Kidney capillary endothelial cell (primary cell): Measurements from ENCODE around the gene CCDC88A.
A peak's percentile ranks its signal among the peaks of the same experiment; 100 is the strongest.
"Not testable (repeated sequence)": the region's sequence is repeated elsewhere in the genome, so short reads cannot be mapped to it uniquely, and the experiment has no call there.

Source experiments
- DNase-seq: peaks from one replicate; pipeline ENCODE4 v3.0.0-alpha.2; 2018; ENCODE audit warnings: low spot score

CCDC88A gene

DNA sequence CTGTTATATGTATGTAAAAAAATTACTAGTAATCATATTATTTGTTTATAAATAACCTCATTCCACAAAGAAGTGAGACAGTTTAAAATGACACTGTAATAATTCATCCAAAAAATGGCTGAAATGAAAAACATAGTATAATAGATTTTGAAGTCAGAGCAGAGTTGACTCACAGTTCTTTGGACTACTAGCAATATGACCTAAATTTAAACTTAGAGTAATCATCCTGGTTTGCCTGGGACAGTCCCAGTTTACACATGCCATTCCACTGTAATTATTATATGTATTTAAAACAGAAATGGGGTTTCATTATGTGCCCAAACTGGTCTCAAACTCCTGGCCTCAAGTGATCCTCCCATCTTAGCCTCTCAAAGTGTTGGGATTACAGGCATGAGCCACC lies 48.3 kb downstream of the CCDC88A start:
- no peak for DNase-seq

DNA sequence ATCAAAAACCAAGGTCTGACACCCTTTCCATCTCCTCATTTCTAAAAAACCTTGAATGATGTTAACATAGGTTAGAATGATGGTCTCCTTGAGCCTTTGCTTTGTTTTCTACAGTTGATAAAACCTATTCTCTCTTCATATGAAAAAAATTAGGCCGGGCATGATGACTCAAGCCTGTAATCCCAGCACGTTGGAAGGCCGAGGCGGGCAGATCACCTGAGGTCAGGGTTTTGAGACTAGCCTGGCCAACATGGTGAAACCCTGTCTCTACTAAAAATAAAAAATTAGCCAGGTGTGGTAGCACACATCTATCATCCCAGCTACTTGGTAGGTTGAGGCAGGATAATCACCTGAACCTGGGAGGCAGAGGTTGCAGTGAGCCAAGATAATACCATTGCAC lies 49.4 kb downstream of the CCDC88A start:
- DNase-seq: no peak

DNA sequence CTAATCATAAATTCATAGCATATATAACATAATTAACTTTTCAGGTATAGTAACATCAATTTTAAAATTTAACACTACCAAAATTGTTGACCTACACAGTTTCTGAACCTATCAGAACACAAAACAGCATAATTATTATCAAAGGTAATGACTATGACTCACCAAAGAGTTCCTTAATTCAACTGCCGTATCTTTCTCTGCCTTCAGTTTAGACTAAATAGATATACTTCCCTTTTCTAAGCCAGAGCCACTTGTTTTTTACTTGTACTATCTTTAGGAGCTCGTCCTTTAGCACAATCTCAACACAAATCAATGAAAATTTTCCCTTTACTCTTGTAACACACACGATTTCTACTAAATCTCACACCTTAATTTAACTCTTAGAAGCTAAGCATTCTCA lies 54.4 kb downstream of the CCDC88A start:
- DNase-seq: no peak

DNA sequence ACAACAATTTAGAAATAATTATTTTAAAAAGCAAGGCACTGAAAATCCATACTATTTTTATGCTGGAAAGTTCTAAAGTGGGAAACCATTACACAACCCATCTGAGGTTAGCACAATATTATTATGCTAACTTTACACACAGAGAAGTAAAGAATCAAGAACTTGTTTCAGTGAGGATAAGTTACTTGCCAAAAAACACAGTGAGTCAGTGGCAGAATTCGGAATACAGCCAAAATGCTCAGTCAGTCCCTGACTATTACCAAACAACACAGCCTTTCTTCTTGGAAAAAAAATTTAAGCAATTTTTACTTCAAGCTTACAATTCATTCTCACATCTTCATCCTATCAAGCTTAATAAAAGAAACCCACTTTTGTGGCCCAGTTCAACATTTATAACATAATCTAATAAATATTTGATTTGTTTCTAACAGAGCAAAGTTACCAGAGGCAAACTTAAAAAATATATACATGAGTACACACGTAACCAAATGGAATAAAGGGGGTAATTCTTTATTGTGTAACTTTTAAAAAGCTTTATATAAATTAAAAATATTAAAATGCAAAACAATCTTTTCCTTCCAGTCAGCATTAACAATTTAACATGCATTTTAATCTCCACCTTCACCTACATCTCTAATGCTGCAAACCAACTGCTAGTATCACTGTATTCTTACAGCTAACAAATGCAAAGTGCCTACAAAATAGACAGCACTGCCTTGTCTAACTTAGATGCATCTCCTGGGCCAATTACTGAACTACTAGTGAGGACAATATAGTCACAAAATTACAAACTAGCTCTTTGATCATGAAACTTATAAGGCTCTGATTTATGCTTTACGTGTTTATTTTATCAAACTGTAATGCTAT lies 55.2 kb downstream of the CCDC88A start:
- DNase-seq: no peak

DNA sequence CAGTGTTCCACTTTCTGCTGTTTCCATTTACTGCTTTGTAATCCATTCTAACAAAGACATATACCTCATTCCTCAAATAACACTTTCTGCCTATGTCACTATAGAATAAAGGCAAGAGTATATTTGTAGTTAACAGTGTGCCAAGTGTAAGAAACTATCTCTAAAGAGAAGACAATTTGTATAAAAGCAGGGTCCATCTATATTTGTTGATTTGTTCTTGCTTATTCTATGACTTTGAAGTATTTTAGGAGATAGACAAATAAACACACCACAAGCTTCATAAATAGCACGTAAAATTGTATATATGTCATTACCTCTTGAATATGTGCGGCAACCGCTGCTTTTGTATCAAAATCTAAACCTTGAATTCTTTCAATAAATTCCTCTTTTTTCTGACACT lies 56.0 kb downstream of the CCDC88A start:
- DNase-seq: no peak

DNA sequence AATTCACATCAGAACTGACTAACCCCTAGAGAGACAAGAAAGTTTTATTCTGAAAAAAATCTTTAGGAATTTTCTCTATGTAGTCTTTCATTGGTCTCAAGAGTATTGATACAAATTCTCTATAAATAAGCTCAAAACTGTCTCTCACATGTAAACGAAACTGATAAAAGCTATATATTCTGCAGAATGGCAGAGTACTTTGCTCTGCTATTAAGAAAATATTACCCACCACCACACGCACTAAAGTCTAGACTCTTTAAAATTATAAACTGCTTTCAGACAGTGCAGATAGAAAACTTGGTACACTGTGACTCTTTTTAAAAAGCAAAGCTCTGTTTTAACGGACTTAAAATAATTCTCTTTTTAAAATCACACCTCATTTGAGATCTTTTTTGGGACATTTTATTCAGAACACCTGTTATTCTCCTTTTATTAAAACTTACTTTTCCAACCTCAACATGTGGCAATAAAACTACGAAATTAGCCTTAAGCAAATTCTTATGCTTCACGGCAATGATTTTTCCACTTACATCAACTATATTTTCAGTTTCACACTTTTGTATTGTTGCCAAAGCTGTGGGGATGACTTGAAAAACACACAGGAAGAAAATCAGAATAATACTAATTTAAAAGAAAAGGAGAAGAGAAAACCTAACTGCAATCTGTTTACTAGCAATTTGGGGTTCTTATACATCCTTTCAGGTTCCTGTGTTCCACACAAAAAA lies 58.0 kb downstream of the CCDC88A start:
- no peak for DNase-seq

DNA sequence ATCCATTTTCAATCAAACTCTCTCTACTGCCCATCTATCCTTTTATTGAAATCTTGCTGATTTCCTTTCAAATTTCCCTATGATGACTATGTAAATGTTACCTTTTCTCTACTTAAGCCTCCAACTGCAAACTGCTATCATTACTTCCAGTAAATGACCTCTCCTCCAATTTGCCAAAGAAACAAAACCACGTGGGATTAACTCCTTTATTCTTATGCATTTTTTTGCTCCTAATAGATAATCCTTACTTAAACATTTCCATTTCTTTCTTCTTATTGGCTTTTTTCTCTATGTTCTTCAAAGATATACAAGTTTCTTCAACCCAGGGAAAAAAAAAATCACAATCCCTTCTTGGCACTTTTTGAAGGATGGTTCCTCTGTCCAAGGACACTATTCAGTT lies 61.2 kb downstream of the CCDC88A start:
- no peak for DNase-seq

DNA sequence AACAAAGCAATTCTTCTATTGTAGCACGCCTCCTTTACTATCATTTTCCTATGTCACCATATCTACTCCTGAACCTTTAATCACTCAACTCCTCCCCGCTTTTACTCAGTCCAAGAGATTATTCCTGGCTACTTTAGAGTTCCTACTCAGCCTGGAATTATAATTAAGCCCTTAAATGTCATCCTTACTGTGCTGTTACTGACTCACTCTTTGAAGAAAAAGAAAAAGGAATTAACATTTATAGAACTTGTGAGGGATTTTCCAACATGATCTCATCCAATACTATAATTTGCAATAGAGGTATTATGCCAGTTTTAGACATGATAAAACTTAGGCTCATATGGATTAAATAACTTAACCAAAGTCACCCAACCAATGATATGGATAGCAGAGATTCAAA lies 61.7 kb downstream of the CCDC88A start:
- DNase-seq: no peak

DNA sequence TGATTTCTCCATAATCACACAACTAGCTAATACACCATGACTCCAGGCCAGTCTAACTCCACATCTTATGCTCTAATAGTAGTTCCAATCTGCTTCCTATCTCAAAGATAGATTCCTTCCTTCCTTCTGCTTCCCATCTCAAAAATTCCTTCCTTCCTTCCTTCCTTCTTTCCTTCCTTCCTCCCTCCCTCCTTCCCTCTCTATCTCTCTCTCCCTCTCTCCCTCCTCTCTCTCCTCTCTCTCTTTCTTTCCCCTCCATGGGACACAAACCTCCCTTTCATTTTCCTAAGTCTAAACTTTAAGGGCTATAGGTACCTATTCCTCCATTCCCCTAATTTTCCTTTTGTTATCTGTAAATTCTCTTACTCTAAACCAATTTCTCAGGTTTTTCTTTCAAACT lies 62.5 kb downstream of the CCDC88A start:
- DNase-seq: no peak

DNA sequence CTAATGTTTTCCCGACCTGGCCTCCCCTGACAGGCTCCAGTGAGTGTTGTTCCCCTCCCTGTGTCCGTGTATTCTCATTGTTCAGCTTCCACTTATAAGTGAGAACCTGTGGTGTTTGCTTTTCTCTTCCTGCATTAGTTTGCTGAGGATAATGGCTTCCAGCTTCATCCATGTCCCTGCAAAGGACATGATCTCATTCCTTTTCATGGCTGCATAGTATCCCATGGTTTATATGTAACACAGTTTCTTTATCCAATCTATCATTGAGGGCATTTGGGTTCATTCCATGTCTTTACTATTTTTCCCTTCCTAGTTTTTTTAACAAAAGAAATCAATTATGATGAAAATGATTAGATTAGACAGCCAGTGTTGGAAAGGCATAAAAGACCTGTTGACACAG lies 63.5 kb downstream of the CCDC88A start:
- DNase-seq: not testable (repeated sequence)

DNA sequence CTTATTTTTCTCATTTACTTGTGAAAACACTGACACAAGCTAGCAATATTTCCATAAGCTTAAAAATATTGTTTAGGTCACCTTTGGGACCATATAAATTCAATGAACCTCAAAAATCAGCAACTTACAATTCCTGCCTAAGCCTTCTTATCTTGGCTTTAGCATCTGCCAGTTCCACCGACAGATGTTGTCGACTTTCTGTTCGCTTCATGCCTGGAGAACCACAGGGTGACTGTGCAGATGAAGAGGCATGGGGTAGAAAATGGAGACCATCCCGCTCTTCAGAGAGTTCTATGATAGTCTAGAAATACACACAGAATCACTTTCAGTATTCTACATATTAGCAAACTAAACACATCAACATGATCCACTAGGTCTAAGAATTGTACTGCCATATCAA lies 64.2 kb downstream of the CCDC88A start:
- DNase-seq: no peak

DNA sequence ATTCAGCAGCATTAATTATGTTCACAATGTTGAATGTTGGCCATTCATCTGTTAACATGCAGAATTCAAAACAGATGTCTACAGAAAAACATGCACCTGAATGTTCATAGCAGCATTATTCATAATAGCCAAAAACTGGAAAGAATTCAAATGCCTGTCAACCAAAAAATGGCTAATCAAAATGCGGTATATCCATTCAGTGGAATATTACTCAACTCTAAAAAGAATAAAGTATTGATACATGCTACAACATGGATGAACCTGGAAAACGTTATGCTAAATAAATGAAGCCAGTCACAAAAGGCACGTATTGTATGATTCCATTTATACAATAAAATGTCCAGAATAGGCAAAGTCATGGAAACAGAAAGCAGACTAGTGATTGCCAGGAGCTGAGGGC lies 68.0 kb downstream of the CCDC88A start:
- no peak for DNase-seq

DNA sequence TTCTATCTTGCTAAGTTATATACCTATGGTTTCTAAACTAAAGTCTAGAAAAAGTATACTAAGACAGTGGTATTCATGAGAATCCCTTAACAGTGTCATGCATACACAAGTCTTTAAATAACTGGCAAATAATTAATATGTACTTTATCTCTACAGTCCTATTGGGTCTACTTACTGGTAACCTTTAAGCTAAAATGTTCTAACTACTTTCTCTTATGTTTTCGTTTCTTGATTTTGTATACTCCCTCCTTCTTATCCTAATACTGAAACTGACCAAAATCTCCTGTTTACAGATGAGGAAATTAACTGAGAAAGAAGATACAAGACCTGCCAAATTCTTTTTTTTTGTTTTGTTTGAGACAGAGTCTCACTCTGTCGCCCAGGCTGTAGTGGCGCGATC lies 74.6 kb downstream of the CCDC88A start:
- no peak for DNase-seq

DNA sequence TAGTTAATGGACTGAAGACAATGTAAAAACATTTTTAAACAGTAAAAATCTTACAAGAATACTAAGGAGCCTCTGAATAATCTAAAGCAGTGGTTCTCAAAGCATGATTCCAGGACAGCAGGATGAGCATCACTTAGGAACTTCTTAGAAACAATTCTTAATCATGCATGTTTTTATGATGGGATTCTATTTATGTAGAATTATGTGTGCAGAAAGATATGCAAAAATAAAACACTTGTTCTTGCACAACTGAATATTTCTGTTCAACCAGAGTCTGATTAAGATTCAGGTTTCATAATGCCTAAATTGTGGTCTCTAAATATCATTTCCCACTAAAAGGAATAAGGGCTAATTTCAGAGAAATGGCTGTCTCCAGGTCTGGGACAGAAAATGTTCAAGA lies 81.4 kb downstream of the CCDC88A start:
- DNase-seq: no peak

DNA sequence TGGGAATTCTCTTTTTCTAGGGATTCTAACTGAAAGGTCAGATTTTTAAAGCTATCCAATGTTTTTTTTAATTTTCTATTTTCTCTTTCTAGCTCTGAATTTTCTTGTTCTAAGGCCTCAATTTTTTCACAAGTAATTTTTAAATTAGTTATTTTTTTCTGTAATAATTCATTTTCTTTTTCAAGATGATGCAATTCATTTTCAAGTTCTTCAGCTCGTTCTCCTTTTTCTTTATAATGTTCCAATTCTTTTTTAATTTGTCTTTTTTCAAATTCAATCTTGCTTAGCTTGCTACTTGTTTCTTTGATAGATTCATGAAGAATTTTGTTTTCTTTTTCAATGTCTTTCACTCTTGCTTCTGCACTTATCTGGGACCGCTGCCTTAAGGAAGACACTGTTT lies 84.9 kb downstream of the CCDC88A start:
- DNase-seq: no peak

DNA sequence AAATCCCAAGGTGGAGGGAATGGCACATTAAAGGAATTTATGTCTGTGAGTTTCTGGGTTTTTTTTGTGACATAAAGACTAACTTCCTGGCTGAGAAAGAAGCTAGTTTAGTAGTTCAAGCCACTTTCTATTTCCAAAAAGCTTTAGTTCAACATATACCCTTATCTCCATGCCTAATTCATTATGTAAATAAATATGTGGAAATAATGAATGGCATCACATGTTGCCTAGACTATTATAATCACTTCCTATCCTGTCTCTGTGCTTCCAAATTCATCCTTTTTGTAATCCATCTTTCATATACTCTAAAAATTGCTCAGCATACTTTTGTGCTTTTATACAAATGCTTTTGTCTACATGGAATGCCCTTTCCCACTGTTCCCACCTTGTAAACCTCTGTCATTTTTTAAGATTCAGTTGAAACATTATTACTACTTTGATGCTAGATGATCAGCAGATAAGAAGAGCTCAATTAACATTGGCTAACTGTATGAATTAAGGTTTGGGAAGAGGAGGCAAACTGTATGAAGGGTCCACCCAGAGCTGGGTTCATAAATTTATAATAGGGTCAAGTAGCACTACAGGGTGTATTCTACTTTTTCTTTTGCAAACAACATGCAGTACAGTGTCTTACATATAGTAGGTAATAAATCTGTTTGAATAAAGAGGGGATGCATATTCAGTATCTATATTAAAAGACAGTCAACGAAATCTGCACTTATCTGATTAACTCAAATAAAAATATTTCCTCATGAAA lies 88.9 kb downstream of the CCDC88A start:
- no peak for DNase-seq

DNA sequence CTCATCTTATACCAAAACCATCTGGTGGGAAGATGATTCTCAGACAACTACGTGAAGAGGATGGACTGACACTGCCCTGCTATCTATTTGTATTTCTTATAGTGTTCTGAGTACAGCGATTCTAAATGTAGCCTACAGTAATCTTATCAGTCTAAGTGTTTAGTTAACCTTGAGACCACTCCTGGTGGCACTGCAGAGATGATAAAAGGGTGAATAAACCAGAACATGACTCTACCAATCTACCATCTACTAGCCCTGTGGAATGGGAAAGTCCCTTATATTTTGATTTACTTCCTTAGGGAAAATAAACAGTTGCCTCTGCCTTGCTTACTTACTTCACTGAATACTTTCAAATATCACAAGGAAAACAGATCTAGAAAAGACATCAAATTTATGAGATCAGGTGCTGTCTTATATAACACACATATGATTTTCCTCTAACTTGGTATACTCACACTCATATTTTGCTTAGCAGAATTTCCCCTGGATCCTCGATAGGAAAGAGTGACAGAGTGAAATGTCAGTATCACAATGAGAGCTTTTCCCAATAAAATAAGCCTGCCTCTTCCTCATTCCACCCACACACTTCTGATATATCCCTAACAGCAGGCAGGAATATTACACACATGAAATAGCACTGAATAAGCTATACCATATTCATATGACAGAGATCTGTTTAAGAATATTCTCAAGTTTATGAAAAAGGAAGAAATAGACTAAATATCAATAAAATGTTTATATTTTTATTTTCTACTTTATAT lies 92.0 kb downstream of the CCDC88A start:
- DNase-seq: no peak

DNA sequence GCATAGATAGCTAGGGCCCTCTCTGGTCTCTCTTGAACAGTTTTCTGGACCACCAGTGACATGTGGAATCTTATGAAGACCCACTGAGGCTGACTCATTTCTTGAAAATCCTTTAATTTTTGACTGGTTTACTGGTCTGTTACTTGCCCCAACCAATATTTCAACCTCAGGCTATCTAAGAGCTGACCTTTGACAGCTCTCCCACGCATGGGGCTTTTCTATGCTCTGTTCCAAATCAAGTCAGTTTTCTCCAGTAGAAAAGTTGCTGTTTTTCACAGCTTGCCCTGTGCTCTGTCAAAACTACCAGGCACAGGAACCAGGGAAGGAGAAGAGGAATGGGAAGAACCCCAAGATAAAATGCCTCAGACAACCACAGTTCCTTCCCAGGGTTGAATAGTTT lies 104.7 kb downstream of the CCDC88A start:
- no peak for DNase-seq

DNA sequence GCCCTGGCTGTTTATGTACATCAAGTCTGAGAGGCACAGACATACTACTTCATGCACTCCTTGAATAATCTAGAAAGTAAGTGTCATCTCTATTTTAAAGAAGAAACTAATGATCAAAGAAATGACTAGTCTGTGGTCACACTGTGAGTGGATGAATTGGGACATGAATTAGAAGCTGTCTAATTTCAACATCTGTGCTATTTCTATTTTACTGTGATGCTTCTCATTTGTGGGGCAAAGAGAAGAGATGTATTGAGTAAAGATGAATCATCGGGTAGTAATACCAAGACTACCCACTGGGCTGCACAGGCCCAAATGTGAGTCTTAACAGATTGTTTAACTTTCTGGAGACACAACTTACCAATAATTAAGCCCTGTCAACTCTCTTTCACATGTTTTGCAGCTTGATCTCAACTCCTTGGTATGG lies 108.2 kb downstream of the CCDC88A start:
- peak; percentile 14 for DNase-seq

DNA sequence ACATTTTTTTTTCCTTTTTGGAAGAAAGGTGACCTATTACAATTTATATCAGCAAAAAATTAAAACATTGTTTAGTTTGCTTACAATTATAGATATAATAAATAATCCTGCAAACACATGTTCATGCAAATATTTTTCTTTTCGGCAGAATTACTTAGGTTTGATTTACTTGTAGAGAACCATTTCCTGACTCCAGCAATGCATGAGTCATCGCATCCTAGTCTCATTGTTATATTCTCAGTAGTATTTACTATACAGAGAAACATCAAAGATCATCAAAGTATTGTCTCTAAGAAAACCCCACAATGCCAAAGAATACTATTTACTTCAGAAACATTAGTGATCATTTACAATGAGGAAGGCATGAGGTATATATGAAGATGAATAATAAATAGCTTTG lies 110.2 kb downstream of the CCDC88A start:
- DNase-seq: peak; percentile 85

DNA sequence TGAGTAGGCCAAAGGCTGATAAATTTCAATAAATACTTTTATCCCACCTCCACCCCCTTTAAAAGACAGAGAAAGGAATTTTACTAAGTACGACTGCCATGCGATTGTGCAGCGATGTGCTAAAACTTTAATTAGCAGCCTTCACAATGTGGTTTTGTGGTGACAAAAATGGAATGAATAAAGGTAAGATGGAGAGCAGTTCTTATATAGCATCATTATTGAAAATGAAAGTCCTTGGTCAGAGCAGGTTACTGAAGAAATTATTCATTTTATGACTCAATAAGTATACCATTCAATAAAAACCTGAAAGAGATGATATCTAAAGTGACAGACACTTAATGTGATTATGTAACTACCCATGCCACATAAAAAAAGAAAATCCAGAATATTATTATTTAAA lies 117.4 kb downstream of the CCDC88A start:
- DNase-seq: no peak

DNA sequence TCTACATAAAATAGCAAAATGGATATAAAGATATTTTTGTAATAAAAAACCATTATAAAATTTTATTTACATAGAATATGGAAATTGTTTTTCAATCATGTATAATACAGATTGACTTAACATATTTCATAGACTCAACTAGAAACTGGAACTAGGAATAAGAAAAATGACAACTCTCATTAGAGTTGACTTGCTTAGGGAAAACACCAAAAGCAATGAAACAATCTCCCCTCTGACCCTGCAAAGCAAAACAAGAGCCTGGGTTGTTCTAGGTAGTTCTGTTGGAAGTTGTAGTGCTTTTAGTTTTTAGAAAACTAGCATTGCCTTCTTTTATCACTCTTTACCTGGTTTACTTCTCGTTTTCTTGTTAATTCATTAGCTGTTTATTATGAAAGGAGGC lies 118.4 kb downstream of the CCDC88A start:
- no peak for DNase-seq
